Uterus (tissue), 4 donors: ENCODE measurements around the gene ABAT. TPM values are rescaled to one million over a fixed set of nuclear protein-coding genes. Genes with fewer than 3 reads are reported as not detected.

ENCODE experiments used
- DNase-seq, 2 donors: peaks; one replicate each; pipeline ENCODE4 v3.0.0-alpha.2; 2019 to 2020
- H3K27ac ChIP-seq, 2 donors: fragments of 200-600 bp; sonication (generic); 1 replicate in 1 of 2; 2 replicates in 1 of 2; pipeline ENCODE4 v1.5.1; 2016 to 2018
- H3K27me3 ChIP-seq, 2 donors: fragments of 200-600 bp; sonication (generic); one replicate each; pipeline ENCODE4 v1.5.1; 2018 to 2019; ENCODE audit warnings: control low read depth in 1 of 2
- H3K36me3 ChIP-seq, 2 donors: fragments of 200-600 bp; sonication (generic); one replicate each; pipeline ENCODE4 v1.5.1; 2019; ENCODE audit warnings: control low read depth in 1 of 2
- H3K4me1 ChIP-seq, 2 donors: fragments of 200-600 bp; sonication (generic); one replicate each; pipeline ENCODE4 v1.5.1; 2018 to 2019; ENCODE audit warnings: control low read depth in 1 of 2
- H3K4me3 ChIP-seq, 2 donors: fragments of 200-600 bp; sonication (generic); 1 replicate in 1 of 2; 2 replicates in 1 of 2; pipeline ENCODE4 v1.5.1; 2018 to 2019; ENCODE audit warnings: mild to moderate bottlenecking in 1 of 2
- H3K9me3 ChIP-seq, 2 donors: fragments of 200-600 bp; sonication (generic); one replicate each; pipeline ENCODE4 v1.5.1; 2019; ENCODE audit warnings: control low read depth in 1 of 2
- POLR2A ChIP-seq, 2 donors: fragments of 450-650 bp; IDR thresholded peaks; one replicate each; pipeline ENCODE4 v1.6.1; 2016; ENCODE audit warnings: antibody characterized with exemption in 2 of 2, mild to moderate bottlenecking in 1 of 2, moderate library complexity in 1 of 2
- intact Hi-C: fragments of 100-400 bp; cut with DNase I; formaldehyde crosslinking; loops from one replicate; pipeline ENCODE4 v1.15.1; 2023; ENCODE audit warnings: low total_unique reads
- total RNA-seq, 4 donors: library from RNA; depleted of rRNA in 3 of 4; stranded (reverse); fragments of >200 nt in 3 of 4; gene quantifications; one replicate each; pipeline versions ENCODE4 v1.1.0 to v1.2.4, GENCODE V29; 2014 to 2023
- TF ChIP-seq, protein P1 (sequence below), 4 experiments: fragments of 200-600 bp in 2 of 4; fragments of 450-650 bp in 2 of 4; sonication (generic) in 2 of 4; IDR thresholded peaks; one replicate each; pipeline ENCODE4 v1.5.1; 2016 to 2019; ENCODE audit warnings: antibody characterized with exemption in 4 of 4, mild to moderate bottlenecking in 2 of 4, moderate library complexity in 1 of 4
- donor health status: DM: yes; HTN: yes; CAD: no.

Gene ABAT
- total RNA-seq, 4 donors from 2014 or later, result 1.0 to 11.0 (median 6.7) TPM

DNA sequence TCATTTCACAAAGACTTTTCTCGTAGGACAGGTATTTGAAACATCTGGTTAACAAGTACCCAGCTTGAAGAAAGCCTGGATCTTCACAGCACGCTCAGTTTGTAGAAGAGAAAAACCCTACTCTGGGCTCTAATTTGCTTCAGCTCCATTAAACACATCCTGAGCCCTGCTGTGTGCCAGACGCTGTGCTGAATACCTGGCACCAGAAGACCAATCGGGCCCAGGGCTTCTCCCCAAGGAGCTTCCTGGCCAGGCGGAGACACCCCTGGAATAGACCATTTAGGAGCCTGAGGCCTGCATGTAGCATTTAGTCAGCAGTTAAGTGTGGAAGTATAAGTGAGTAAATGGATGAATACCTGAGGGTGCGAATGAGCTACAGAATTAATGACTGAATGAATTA lies 8.9 kb upstream of the ABAT start:
- no peak overlapping the region for H3K4me3 ChIP-seq
- H3K9me3 ChIP-seq, result no peaks in the 10 kb centered on the region
- TF ChIP-seq, protein P1, sequence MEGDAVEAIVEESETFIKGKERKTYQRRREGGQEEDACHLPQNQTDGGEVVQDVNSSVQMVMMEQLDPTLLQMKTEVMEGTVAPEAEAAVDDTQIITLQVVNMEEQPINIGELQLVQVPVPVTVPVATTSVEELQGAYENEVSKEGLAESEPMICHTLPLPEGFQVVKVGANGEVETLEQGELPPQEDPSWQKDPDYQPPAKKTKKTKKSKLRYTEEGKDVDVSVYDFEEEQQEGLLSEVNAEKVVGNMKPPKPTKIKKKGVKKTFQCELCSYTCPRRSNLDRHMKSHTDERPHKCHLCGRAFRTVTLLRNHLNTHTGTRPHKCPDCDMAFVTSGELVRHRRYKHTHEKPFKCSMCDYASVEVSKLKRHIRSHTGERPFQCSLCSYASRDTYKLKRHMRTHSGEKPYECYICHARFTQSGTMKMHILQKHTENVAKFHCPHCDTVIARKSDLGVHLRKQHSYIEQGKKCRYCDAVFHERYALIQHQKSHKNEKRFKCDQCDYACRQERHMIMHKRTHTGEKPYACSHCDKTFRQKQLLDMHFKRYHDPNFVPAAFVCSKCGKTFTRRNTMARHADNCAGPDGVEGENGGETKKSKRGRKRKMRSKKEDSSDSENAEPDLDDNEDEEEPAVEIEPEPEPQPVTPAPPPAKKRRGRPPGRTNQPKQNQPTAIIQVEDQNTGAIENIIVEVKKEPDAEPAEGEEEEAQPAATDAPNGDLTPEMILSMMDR (IDR thresholded peaks at IDR 0.05), result no peak
- no peak for TF ChIP-seq POLR2A (IDR thresholded peaks at IDR 0.05)
- intact Hi-C loops, result no loop called here
- H3K4me1 ChIP-seq, result no peaks in the 10 kb centered on the region
- no peak for DNase-seq
- H3K27me3 ChIP-seq, result no peaks in the 10 kb centered on the region
- no peaks in the 10 kb centered on the region for H3K36me3 ChIP-seq
- H3K27ac ChIP-seq, result no peak overlapping the region

- no peaks in the 10 kb centered on the region for H3K36me3 ChIP-seq
- no peaks in the 10 kb centered on the region for H3K27me3 ChIP-seq
- H3K9me3 ChIP-seq, result no peaks in the 10 kb centered on the region
- H3K4me3 ChIP-seq, result no peak overlapping the region
- intact Hi-C loops, result no loop called here
- no peak overlapping the region for H3K27ac ChIP-seq
- no peak for DNase-seq
- no peaks in the 10 kb centered on the region for H3K4me1 ChIP-seq
- TF ChIP-seq, protein P1 (IDR thresholded peaks at IDR 0.05), result no peak
- no peak for TF ChIP-seq POLR2A (IDR thresholded peaks at IDR 0.05)
Observed at GRCh38 chr16:8667492-8667891, 6.9 kb upstream of the ABAT start.

- Histone ChIP-seq H3K4me1 (no peaks in the 10 kb centered on the region), H3K9me3 (no peaks in the 10 kb centered on the region), H3K27me3 (no peaks in the 10 kb centered on the region), H3K4me3 (no peak overlapping the region), H3K27ac (no peak overlapping the region), H3K36me3 (no peaks in the 10 kb centered on the region)
- no peak for DNase-seq
- intact Hi-C loops, result no loop called here
- no peak for TF ChIP-seq POLR2A (IDR thresholded peaks at IDR 0.05)
- TF ChIP-seq, protein P1 (IDR thresholded peaks at IDR 0.05), result no peak
Observed at GRCh38 chr16:8668113-8668512, 6.3 kb upstream of the ABAT start.

- intact Hi-C loops, result no loop called here
- no peak for DNase-seq
- Histone ChIP-seq H3K36me3 (no peaks in the 10 kb centered on the region), H3K4me3 (no peak overlapping the region), H3K27ac (no peak overlapping the region), H3K9me3 (no peaks in the 10 kb centered on the region), H3K4me1 (no peaks in the 10 kb centered on the region), H3K27me3 (no peaks in the 10 kb centered on the region)
- TF ChIP-seq, protein P1 (IDR thresholded peaks at IDR 0.05), result no peak
- no peak for TF ChIP-seq POLR2A (IDR thresholded peaks at IDR 0.05)
Observed at GRCh38 chr16:8669481-8669880, 4.9 kb upstream of the ABAT start.

GRCh38 chr16:8670014-8670560 lies 4.3 kb upstream of the ABAT start:
- intact Hi-C loops, result no loop called here
- no peak for DNase-seq

More at GRCh38 chr16:8670014-8670560, 4.3 kb upstream of the ABAT start:
- TF ChIP-seq, protein P1 (IDR thresholded peaks at IDR 0.05), result no peak
- TF ChIP-seq POLR2A (IDR thresholded peaks at IDR 0.05), result no peak
- Histone ChIP-seq H3K27ac (no peak overlapping the region), H3K36me3 (no peaks in the 10 kb centered on the region), H3K27me3 (no peaks in the 10 kb centered on the region), H3K4me1 (no peaks in the 10 kb centered on the region), H3K4me3 (no peak overlapping the region), H3K9me3 (no peaks in the 10 kb centered on the region)
